IPS-18c (cell line): ENCODE data around the gene REXO1.

ENCODE experiments used
- H3K4me3 ChIP-seq: 2 replicates; pipeline ENCODE4 v1.7.0; 2013; ENCODE audit warnings: low read depth, mild to moderate bottlenecking, low read length, moderate library complexity; ENCODE audit not compliant: insufficient read depth
- H3K9me3 ChIP-seq: one replicate; pipeline ENCODE4 v1.6.1; 2013; ENCODE audit warnings: mild to moderate bottlenecking, low read length, moderate library complexity; ENCODE audit not compliant: control insufficient read depth, insufficient read depth

Gene REXO1

GRCh38 chr19:1843116-1843515 lies 5.2 kb downstream of the REXO1 start:
- Histone ChIP-seq H3K4me3 (no peak overlapping the region), H3K9me3 (no peaks in the 10 kb centered on the region)

- H3K9me3 ChIP-seq = no peaks in the 10 kb centered on the region
- H3K4me3 ChIP-seq = no peak overlapping the region
Observed at GRCh38 chr19:1841209-1841924, 6.9 kb downstream of the REXO1 start.

GRCh38 chr19:1840541-1841115 lies 7.7 kb downstream of the REXO1 start:
- H3K4me3 ChIP-seq = no peak overlapping the region
- H3K9me3 ChIP-seq = no peaks in the 10 kb centered on the region

DNA sequence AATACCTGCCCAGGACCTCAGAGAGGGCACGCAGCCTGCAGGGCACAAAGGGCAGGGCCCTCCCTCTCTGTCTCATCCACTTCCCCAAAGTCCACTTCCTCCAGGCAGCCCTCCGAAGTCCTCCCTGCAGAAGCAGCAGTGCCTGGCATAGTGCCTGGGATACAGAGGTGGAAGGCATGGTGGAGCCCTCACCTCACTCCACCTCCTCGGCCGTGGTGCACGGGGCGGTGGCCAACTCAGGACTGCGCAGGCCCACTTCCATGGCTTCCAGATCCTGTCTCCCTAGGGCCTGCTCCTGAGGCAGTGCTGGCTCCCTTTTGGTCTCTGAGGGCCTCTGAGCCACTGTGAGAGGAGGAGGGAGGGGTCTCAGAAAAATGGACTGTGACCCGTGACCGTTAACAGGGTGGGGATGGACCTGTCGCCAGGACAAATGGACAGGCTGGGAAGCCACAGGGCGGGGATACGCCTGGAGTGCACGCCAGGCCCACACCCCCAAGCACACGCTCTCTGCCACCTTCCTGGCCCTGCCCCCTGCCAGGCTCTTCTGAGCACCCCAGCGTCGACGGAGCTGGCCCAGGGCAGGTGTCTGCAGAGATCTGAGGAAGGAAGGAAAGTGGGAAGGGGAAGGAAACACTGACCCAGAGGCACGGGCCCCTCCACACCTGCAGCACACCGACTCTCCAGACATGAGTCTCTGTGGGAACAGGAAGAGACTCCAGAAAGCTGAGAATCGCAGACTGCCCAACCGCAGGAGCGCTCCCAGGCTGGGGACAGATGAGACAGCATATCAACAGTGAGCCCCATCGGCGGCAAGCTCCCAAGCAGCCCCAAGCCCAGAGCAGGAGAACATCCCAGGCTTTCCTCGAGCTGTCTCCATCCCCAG lies 8.4 kb downstream of the REXO1 start:
- no peak overlapping the region for H3K4me3 ChIP-seq
- H3K9me3 ChIP-seq = no peaks in the 10 kb centered on the region

DNA sequence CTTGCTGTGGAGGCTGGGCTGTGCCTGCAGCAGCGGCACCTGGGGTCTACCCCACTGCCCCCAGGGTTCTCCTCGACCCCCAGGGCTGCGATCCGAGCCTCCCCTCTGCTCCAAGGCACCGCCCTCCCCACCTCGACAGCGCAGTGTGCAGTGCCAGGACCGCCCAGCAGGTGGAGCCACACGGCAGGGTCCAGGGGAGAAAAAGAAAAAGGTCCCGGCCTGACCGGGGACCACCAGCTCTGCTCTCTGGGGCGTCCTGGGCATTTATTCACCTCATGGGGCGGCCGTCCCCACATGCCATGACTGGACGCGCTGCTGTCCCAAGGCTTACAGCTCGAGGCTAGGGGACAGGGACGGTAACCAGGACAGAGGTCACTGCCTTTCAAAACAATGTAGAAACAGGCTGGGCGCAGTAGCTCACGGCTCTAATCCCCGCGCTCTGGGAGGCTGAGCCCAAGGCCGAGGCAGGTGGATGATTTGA lies 10.6 kb downstream of the REXO1 start:
- H3K4me3 ChIP-seq = no peak overlapping the region
- H3K9me3 ChIP-seq = no peaks in the 10 kb centered on the region

GRCh38 chr19:1837222-1837565 lies 11.1 kb downstream of the REXO1 start:
- H3K9me3 ChIP-seq = no peaks in the 10 kb centered on the region
- no peak overlapping the region for H3K4me3 ChIP-seq

- Histone ChIP-seq H3K9me3 (no peaks in the 10 kb centered on the region), H3K4me3 (no peak overlapping the region)
Observed at GRCh38 chr19:1836458-1837221, 11.6 kb downstream of the REXO1 start.

DNA sequence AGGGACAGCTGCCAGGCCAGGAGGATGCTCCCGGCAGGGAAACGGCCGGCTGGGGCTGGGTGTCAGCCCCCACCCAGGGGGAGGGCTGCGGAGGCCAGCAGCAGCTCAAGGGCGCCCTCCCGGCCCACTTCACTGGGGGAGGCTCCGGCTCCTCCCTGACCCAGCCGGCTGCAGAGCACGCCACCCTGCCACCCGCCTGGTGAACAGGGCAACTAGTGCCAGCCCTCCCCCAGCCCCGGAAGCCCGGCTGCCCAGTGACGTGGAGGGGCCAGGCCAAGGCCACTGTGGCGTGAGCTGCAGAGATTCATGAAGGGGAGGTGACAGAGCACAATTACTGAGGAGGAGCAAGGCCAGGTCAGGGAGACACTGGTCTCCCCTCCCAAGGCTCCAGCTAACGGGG lies 14.7 kb downstream of the REXO1 start:
- H3K4me3 ChIP-seq = no peak overlapping the region
- H3K9me3 ChIP-seq = no peaks in the 10 kb centered on the region

DNA sequence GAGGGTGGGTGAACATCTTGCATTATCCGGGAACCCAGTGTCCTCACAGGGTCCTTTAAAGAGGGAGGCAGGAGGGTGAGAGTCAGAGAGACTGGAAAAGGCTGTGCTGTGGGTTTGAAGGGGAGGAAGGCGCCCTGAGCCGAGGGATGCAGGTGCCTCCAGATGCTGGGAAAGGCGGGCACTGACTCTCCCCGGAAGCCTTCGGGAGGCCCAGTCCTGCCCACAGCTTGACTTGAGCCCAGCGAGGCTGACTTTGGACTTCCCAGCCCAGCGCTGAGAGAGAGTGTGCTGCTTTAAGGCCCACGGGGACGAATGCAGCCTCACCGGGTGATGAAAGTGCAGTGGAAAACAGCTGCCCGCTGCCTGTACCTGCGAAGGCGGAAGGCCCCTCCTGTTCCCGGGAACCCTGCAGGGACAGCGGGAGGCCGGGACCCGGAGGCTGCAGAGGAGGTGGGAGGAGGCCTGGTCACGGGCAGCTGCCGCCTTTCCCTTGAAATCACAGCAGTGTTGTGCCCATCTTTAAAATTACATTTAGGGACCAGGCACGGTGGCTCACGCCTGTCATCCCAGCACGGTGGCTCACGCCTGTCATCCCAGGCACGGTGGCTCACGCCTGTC lies 16.1 kb downstream of the REXO1 start:
- Histone ChIP-seq H3K4me3 (no peak overlapping the region), H3K9me3 (no peaks in the 10 kb centered on the region)

DNA sequence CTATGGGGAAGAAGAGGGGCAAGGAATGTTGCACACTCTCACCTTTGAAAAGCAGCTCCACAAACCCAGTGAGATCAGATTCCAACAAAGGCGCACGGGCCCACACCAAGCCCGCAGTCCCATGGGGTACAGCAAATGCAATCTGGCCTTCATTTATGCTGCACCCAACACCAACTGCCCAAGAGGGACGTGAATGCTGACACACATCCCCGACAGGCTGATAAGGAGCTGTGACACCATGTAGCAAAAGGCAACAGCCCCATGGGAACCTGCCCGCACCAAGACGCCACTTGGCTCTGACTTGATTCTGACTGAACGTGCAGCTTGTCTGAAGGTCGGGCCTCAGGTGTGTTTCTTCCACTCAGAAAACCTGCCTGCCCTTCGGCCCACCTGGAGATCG lies 17.3 kb downstream of the REXO1 start:
- no peaks in the 10 kb centered on the region for H3K9me3 ChIP-seq
- H3K4me3 ChIP-seq = no peak overlapping the region

- no peaks in the 10 kb centered on the region for H3K9me3 ChIP-seq
- H3K4me3 ChIP-seq = no peak overlapping the region
Observed at GRCh38 chr19:1830568-1830967, 17.7 kb downstream of the REXO1 start.

- H3K9me3 ChIP-seq = no peaks in the 10 kb centered on the region
- no peak overlapping the region for H3K4me3 ChIP-seq
Observed at GRCh38 chr19:1829958-1830357, 18.3 kb downstream of the REXO1 start.

GRCh38 chr19:1828279-1829238 lies 19.7 kb downstream of the REXO1 start:
- H3K9me3 ChIP-seq = no peaks in the 10 kb centered on the region

GRCh38 chr19:1827566-1828278 lies 20.6 kb downstream of the REXO1 start:
- Histone ChIP-seq H3K4me3 (no peak overlapping the region), H3K9me3 (no peaks in the 10 kb centered on the region)

More at GRCh38 chr19:1828279-1829238, 19.7 kb downstream of the REXO1 start:
- no peak overlapping the region for H3K4me3 ChIP-seq
